ENCODE data around the gene MOB1A.
"Not testable (repeated sequence)": the region's sequence is repeated elsewhere in the genome, so short reads cannot be mapped to it uniquely, and the experiment has no call there.

Gene MOB1A

GRCh38 chr2:74148457-74149246 lies 30.0 kb downstream of the MOB1A start:
- no peak for DNase-seq (ENCODE audit: low read depth)

- peak; percentile 80 for DNase-seq (ENCODE audit: low read depth)
Measured at GRCh38 chr2:74147727-74148456, 30.8 kb downstream of the MOB1A start, which contains the start of gene BOLA3. BOLA3 (minus strand) TSS chr2:74147912; CDS start chr2:74147874, 38 bp downstream.

GRCh38 chr2:74146929-74147726 lies 31.6 kb downstream of the MOB1A start:
- peak; percentile 25 for DNase-seq (ENCODE audit: low read depth)

- no peak for DNase-seq (ENCODE audit: low read depth)
Measured at GRCh38 chr2:74142340-74142739, 36.3 kb downstream of the MOB1A start.

- DNase-seq (ENCODE audit: low read depth): no peak
Measured at GRCh38 chr2:74138600-74139323, 39.9 kb downstream of the MOB1A start.

- DNase-seq (ENCODE audit: low read depth): no peak
Measured at GRCh38 chr2:74137651-74138599, 40.8 kb downstream of the MOB1A start.

- no peak for DNase-seq (ENCODE audit: low read depth)
Measured at GRCh38 chr2:74131901-74132300, 46.8 kb downstream of the MOB1A start.

- no peak for DNase-seq (ENCODE audit: low read depth)
Measured at GRCh38 chr2:74130211-74130995, 48.3 kb downstream of the MOB1A start.

GRCh38 chr2:74128206-74128605 lies 50.5 kb downstream of the MOB1A start:
- DNase-seq (ENCODE audit: low read depth): no peak

- DNase-seq (ENCODE audit: low read depth): not testable (repeated sequence)
Measured at GRCh38 chr2:74123955-74124354, 54.7 kb downstream of the MOB1A start.

GRCh38 chr2:74121846-74122245 lies 56.8 kb downstream of the MOB1A start:
- DNase-seq (ENCODE audit: low read depth): not testable (repeated sequence)

- peak; percentile 78 for DNase-seq (ENCODE audit: low read depth)
Measured at GRCh38 chr2:74119912-74120825, 58.5 kb downstream of the MOB1A start.

- DNase-seq (ENCODE audit: low read depth): no peak
Measured at GRCh38 chr2:74119339-74119738, 59.3 kb downstream of the MOB1A start.

- DNase-seq (ENCODE audit: low read depth): no peak
Measured at GRCh38 chr2:74111380-74111779, 67.3 kb downstream of the MOB1A start.

- no peak for DNase-seq (ENCODE audit: low read depth)
Measured at GRCh38 chr2:74110537-74110936, 68.1 kb downstream of the MOB1A start.

- no peak for DNase-seq (ENCODE audit: low read depth)
Measured at GRCh38 chr2:74109551-74109950, 69.1 kb downstream of the MOB1A start.

GRCh38 chr2:74107071-74107470 lies 71.6 kb downstream of the MOB1A start:
- no peak for DNase-seq (ENCODE audit: low read depth)

- no peak for DNase-seq (ENCODE audit: low read depth)
Measured at GRCh38 chr2:74105413-74105812, 73.3 kb downstream of the MOB1A start.

GRCh38 chr2:74104839-74105238 lies 73.8 kb downstream of the MOB1A start:
- no peak for DNase-seq (ENCODE audit: low read depth)

Data from activated T-helper 9 cell treated with anti-CD3 and anti-CD28 coated beads, Interleukin-2, amount 50 U/mL, for 16 hours (primary cell).